NOMO-1 treated with DMSO at 0.1 percent for 48 hours (cell line): ENCODE results near the gene CABLES2.
"Not testable (repeated sequence)": the region's sequence is repeated elsewhere in the genome, so short reads cannot be mapped to it uniquely, and the experiment has no call there.

Experiments used
- DNase-seq: peaks from one replicate; lab custom pipeline; 2025; ENCODE audit not compliant: unreplicated experiment; lab: John Stamatoyannopoulos, UW

Gene CABLES2

DNA sequence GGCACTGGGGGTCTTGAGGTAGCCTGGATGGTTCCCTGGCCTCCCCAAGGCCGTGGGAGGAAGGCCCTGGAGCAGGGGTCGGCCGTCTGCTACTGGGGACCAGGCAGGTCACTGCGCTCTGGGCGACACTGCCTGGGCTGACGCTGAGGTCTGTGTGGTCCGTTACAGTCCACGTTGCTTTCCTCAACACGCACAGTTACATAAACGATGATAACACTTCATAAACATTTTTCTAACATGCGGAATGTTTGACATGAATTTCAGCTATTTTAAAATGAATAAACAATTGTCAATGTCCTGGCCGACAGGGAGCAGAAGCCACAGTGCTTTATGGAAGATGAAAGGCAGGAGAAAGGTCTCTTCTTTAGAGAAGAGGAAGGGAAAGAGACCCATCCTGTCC lies 30.4 kb upstream of the CABLES2 start:
- no peak for DNase-seq

DNA sequence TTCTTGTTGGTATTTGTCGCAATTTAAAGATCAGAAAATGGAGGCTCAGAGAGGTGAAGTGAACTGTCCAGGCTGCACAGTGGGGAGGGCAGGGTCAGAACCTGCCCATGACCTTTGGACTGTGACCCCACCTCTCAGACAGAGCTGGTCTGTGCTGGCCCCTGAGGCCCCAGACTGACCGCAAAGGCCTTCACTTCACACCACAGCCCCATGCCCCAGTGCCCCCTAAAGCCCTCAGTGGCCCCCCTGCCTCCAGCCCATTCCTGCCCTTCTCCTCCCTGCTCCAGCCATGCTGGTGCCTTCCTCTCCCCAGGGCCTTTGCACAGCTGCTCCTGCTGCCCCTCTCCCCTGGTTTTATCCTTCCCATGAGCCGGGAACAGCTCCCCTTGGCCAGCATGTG lies 29.6 kb upstream of the CABLES2 start:
- DNase-seq = no peak

- no peak for DNase-seq
These were observed 26.8 kb upstream of the CABLES2 start for GRCh38 chr20:62433658-62434497.

GRCh38 chr20:62430866-62431447 lies 23.9 kb upstream of the CABLES2 start:
- no peak for DNase-seq

DNA sequence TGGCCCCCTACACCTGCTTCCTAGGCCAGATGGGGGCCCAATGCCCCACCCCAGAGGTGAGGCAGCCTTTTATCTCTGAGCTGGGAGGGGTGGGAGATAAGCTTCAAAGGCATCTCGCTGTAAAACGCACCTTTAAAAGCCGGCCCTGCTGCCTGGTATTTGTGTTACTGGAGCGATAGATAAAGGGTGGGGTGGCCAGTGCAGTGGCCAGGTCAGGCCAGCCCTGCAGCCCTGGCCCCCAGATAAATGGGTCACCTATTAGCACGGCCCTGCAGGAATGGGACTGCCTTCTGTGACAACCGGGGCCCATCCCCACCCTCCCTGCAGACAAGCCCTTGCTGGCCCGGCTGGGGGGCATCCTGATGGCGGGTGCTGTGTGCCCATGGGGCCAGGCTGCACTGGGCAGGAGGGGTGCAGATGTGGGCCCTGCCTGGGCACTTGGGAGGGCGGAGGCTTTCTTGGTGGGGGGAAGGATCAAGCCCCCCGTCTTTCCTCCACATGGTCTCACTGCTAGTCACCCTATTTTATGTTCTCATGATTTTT lies 23.3 kb upstream of the CABLES2 start:
- no peak for DNase-seq

DNA sequence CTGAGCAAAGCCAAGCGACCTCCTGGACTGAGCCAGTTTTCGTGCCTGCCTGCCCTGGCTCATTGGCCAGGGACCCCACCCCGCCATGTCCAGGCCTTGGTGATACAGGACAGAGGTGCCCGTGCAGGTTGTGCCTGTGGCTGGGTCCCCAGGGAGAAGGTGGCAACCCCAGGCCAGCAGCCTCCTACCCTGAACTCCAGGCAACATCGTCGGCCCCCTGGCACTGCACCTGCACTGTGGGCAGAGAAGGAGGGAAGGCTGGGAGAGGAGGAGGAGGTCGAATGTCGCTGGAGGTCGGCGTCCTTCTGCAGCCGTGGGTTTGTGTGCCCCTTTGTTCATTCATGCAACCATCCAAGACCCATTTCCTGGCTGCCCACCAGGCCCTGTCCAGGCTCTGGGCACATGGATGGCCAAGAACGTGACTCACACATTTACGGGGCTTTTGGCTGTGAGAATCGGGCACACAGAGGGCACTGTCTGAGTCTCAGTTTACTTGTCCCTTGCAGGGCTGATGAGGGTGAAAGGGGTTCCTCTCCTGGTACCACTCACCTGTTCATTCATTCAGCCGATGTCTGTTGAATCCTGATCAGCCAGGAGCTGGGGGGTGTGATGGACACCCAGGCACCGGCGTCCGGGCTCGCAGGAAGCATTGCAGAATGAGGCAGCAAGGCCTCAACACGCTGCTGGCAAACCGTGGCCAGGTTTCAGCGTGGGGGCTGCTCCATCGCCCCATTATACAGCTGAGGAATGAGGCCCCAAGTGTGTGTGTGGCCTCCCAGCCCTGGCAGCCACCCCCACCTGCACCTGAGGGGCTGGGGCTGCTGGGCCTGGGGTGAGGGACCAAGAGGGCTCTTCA lies 22.6 kb upstream of the CABLES2 start:
- DNase-seq = no peak

GRCh38 chr20:62428396-62429295 lies 21.6 kb upstream of the CABLES2 start:
- no peak for DNase-seq

DNA sequence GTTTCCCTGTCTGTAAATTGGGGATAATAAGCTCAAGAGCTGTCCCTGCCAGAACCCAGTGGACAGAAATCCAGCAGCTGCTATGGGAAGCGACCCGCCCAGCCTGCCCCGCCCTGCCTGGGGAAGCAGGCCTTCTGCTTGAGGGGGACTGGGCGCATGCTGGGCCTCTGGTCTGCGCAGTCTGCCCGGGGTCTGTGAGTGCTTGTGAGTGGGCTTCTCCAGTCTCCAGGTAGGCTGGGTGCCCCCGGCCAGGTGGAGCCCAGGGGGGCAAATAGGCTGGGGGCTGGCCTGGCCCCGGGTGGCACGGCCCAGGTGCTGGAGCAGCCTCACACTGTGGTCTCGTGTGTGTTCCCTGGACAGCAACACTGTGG lies 20.9 kb upstream of the CABLES2 start:
- DNase-seq = no peak

GRCh38 chr20:62427172-62428001 lies 20.3 kb upstream of the CABLES2 start, which contains the start of gene RBBP8NL:
Gene RBBP8NL, minus strand, starts transcription at chr20:62427539. Its CDS starts 7,892 bp downstream, at chr20:62419647.
- DNase-seq = no peak

DNA sequence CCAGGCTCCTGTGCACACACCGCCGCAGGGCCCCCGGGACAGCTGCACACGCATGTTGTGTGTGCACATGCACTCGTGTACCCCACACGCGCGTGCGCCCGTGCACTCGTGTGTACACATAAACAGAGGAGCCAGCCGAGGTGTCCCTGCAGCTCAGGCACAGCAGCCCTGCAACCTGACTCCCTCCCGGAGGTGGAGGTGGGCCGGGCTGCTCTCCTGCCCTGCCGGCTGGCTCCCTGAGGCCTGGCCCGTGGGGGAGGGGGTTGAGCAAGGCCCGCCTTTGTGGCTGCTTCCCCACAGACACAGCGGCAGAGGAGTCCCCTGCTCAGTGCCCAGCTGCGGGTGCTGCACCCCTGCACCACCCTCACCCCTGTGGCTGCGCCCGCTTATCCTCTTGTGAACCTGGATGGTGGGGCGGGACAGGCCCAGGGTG lies 19.6 kb upstream of the CABLES2 start:
- DNase-seq = no peak

DNA sequence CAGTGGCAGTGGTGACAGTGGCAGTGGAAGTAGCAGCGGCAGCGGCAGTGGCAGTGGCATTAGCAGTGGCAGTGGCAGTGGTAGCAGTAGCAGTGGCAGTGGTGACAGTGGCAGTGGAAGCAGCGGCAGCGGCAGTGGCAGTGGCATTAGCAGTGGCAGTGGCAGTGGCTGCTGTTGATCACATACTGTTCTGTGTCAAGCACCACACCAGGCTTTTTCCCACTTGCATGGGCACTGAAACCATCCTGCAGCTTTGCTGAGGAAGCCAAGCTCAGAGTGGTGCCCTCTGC lies 18.9 kb upstream of the CABLES2 start:
- not testable (repeated sequence) for DNase-seq

DNA sequence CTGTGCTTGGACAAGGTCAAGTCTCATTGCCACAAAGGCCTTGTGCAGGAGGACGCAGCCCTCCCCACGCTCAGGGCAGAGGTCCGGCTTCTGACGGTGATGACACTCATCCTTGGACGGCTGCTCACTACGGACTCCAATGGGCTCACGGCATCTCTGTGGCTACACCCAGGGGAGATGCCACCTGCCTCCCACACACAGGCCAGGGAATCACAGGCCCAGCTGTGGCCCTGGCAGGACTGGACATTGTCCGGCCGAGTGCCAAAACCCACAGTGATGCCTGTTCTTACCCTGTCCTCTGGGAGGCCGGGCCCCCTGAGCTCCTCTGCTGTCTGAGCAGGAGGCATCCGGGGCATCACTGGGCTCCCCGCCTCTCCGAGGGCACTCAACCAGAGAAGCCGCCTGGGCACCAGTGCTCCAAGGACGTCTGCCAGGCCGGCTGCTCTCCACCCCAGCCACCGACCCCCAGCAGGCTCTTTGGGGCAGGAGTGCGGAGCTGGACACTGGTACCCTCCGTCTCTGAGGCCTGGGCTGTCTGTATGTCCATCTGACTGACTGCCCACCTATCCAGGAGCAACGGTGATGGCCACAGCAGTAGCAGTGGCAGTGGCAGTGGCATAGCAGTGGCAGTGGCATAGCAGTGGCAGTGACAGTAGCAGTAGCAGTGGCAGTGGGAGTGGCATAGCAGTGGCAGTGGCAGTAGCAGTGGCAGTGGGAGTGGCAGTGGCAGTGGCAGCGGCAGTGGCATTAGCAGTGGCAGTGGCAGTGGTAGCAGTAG lies 18.4 kb upstream of the CABLES2 start:
- no peak for DNase-seq

DNA sequence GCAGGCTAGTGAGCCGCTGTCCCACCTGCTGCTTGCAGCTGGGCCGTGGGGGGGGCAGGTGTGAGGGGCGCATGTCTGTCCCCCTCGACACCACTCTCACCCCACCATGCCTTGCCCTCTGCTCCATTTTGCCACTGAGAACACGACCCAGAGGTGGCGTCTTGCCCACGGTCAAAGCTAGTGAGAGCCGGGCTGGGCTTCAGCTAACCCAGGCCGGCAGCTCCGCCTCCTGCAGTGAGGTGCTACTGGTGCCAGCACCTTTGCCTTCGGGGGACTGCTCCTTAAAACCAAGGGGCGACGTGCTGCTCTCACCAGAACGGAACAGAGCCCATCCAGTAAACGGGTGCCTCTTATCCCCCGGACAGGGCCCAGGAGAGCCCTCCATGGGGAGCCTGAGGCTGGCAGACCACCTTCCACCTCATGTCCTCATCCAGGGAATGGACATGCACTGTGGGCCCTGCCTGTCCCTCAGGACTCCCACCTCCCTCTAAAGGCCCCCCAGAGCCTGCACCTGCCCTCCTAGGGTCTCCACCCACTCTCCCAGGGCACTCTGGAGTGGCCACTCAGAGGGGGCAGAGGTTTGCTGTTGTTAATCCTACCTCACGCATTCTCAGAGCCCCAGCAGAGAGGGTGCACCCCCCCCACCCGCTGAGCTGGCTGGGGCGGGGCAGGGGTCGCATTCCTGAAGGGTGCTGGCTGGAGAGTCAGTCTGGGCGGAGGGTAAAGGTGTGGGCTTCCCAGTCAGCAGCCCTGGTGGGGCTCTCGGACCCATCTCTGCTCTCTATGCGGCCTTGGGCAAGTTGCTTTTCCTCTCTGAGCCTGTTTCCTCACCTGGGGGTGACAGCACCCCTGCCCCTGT lies 17.4 kb upstream of the CABLES2 start:
- no peak for DNase-seq

GRCh38 chr20:62423326-62423706 lies 16.2 kb upstream of the CABLES2 start:
- DNase-seq = no peak

DNA sequence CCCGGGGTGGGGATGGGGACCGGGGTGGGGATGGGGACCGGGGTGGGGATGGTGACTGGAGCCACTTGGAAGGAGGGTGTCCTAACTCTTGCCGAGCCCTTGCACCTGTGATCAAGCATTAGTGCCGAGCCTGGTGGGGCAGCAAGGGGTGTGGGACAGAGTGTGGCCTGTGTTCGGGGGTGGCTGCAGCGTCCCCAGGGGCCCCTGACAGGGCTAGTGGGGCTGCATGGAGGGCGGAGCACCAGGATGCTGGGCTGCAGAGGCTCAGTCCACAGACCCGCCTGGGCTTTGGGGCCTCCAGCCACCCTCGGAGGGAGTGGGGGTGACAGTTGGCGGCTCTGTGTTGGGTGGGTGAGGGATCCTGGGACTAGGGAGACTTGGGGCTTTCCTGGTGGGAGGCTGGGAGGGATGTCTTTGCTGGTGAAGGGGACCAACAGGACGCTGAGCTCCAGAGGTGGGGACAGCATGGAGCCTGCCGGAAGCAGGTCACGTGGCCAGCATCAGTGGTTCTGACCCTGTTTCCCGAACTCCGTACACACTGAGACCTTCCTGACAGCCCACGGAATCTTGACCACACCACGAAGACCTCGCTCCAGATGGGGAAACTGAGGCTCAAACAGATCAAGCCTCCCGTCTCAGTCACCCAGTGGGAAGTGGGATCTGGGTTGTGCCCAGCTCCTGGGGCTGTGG lies 15.7 kb upstream of the CABLES2 start:
- no peak for DNase-seq

- DNase-seq = no peak
These were observed 14.6 kb upstream of the CABLES2 start for GRCh38 chr20:62421716-62421990.

DNA sequence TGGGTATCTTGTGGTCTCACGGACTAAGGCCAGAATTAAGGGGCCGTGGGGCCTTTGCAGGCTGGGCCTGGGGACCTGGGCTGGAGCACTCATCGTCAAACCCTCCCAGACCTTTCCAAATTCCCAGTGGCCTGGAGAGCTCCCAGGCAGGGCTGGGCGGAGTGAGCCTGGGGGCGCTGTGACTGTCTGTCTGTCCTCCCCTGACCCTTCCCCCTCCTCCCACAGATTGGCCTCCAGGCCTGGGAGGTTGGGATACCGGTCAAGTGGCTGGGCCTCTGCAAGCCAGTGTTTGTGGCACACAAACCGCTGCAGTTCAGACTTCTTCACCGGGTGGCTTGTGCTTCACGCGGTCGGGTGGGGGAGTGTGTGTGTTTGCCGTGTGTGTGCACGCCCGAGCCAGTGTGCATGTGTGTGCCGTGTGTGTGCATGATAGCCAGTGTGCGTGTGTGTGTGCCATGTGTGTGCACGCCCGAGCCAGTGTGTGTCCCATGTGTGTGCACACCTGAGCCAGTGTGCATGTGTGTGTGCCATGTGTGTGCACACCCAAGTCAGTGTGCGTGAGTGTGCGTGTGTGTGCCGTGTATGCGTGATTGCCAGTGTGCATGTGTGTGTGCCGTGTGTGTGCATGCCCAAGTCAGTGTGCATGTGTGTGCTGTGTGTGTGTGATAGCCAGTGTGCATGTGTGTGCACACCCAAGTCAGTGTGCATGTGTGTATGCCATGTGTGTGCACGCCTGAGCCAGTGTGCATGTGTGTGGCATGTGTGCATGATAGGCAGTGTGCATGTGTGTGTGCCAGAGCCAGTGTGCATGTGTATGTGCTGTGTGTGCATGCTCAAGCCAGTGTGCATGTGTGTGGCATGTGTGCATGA lies 14.0 kb upstream of the CABLES2 start:
- no peak for DNase-seq
